Parathyroid adenoma (tissue), 2 donors: ENCODE data around the gene FBXW4.

Experiments used
- H2AFZ ChIP-seq: fragments of 300-600 bp; sonication (generic); one replicate; pipeline ENCODE4 v1.7.0; 2017; ENCODE audit warnings: antibody characterized with exemption, mild to moderate bottlenecking
- H3K27ac ChIP-seq: fragments of 300-600 bp; sonication (generic); one replicate; pipeline ENCODE4 v1.7.0; 2017
- H3K27me3 ChIP-seq: fragments of 300-600 bp; sonication (generic); one replicate; pipeline ENCODE4 v1.7.0; 2017; ENCODE audit warnings: low read length; ENCODE audit not compliant: control insufficient read depth, insufficient read depth
- H3K36me3 ChIP-seq: fragments of 300-600 bp; sonication (generic); one replicate; pipeline ENCODE4 v1.7.0; 2017; ENCODE audit warnings: low read length; ENCODE audit not compliant: control insufficient read depth, insufficient read depth
- H3K4me1 ChIP-seq: fragments of 300-600 bp; sonication (generic); one replicate; pipeline ENCODE4 v1.7.0; 2017; ENCODE audit warnings: control low read depth
- H3K4me2 ChIP-seq: fragments of 300-600 bp; sonication (generic); one replicate; pipeline ENCODE4 v1.7.0; 2017; ENCODE audit warnings: low read length
- H3K4me3 ChIP-seq: fragments of 300-600 bp; sonication (generic); one replicate; pipeline ENCODE4 v1.7.0; 2017; ENCODE audit warnings: low read depth, low read length
- H3K79me2 ChIP-seq: fragments of 300-600 bp; sonication (generic); one replicate; pipeline ENCODE4 v1.7.0; 2017; ENCODE audit warnings: control low read depth
- H3K9ac ChIP-seq: fragments of 300-600 bp; sonication (generic); one replicate; pipeline ENCODE4 v1.7.0; 2017; ENCODE audit warnings: mild to moderate bottlenecking
- H3K9me3 ChIP-seq: fragments of 300-600 bp; sonication (generic); one replicate; pipeline ENCODE4 v1.7.0; 2017; ENCODE audit warnings: low read length; ENCODE audit not compliant: control insufficient read depth
- CTCF ChIP-seq: fragments of 300-600 bp; sonication (generic); IDR thresholded peaks from one replicate; pipeline ENCODE4 v1.7.0; 2017; ENCODE audit warnings: antibody characterized with exemption, mild to moderate bottlenecking
- donor health status: primary hyperparathyroidism.

The FBXW4 gene

GRCh38 chr10:101577121-101577871, 117.7 kb downstream of the FBXW4 start:
- no peak overlapping the region for H3K27ac ChIP-seq
- no peak overlapping the region for H3K9ac ChIP-seq
- H3K4me2 ChIP-seq: no peak overlapping the region
- no peak overlapping the region for H3K4me3 ChIP-seq
- no peaks in the 10 kb centered on the region for H3K36me3 ChIP-seq
- no peaks in the 10 kb centered on the region for H3K4me1 ChIP-seq
- TF ChIP-seq CTCF: no peak
- no peaks in the 10 kb centered on the region for H3K9me3 ChIP-seq
- no peak overlapping the region for H2AFZ ChIP-seq
- H3K27me3 ChIP-seq: no peaks in the 10 kb centered on the region
- no peaks in the 10 kb centered on the region for H3K79me2 ChIP-seq

GRCh38 chr10:101576211-101576863, 118.6 kb downstream of the FBXW4 start:
- TF ChIP-seq CTCF: no peak
- H3K27ac ChIP-seq: no peak overlapping the region
- no peaks in the 10 kb centered on the region for H3K36me3 ChIP-seq
- no peaks in the 10 kb centered on the region for H3K27me3 ChIP-seq
- H3K4me3 ChIP-seq: no peak overlapping the region
- H2AFZ ChIP-seq: no peak overlapping the region
- no peaks in the 10 kb centered on the region for H3K79me2 ChIP-seq
- H3K4me1 ChIP-seq: no peaks in the 10 kb centered on the region
- H3K9me3 ChIP-seq: no peaks in the 10 kb centered on the region
- no peak overlapping the region for H3K9ac ChIP-seq
- H3K4me2 ChIP-seq: no peak overlapping the region

- H3K36me3 ChIP-seq: no peaks in the 10 kb centered on the region
- peaks cover 5% of the 10 kb centered on the region for H3K4me1 ChIP-seq
- no peak overlapping the region for H3K9ac ChIP-seq
- H3K4me3 ChIP-seq: no peak overlapping the region
- no peak overlapping the region for H2AFZ ChIP-seq
- no peak overlapping the region for H3K27ac ChIP-seq
- H3K27me3 ChIP-seq: no peaks in the 10 kb centered on the region
- H3K4me2 ChIP-seq: no peak overlapping the region
- no peaks in the 10 kb centered on the region for H3K79me2 ChIP-seq
- no peak for TF ChIP-seq CTCF
- H3K9me3 ChIP-seq: no peaks in the 10 kb centered on the region
Measured at GRCh38 chr10:101575580-101576210, 119.3 kb downstream of the FBXW4 start.

- H3K27ac ChIP-seq: no peak overlapping the region
- no peaks in the 10 kb centered on the region for H3K9me3 ChIP-seq
- no peaks in the 10 kb centered on the region for H3K79me2 ChIP-seq
- TF ChIP-seq CTCF: no peak
- H3K9ac ChIP-seq: no peak overlapping the region
- H2AFZ ChIP-seq: no peak overlapping the region
- H3K4me1 ChIP-seq: peaks cover 9% of the 10 kb centered on the region
- H3K27me3 ChIP-seq: no peaks in the 10 kb centered on the region
- no peaks in the 10 kb centered on the region for H3K36me3 ChIP-seq
- H3K4me3 ChIP-seq: no peak overlapping the region
- no peak overlapping the region for H3K4me2 ChIP-seq
Measured at GRCh38 chr10:101575091-101575490, 119.9 kb downstream of the FBXW4 start.
